ENCODE measurements around the gene NEBL.

NEBL gene

DNA sequence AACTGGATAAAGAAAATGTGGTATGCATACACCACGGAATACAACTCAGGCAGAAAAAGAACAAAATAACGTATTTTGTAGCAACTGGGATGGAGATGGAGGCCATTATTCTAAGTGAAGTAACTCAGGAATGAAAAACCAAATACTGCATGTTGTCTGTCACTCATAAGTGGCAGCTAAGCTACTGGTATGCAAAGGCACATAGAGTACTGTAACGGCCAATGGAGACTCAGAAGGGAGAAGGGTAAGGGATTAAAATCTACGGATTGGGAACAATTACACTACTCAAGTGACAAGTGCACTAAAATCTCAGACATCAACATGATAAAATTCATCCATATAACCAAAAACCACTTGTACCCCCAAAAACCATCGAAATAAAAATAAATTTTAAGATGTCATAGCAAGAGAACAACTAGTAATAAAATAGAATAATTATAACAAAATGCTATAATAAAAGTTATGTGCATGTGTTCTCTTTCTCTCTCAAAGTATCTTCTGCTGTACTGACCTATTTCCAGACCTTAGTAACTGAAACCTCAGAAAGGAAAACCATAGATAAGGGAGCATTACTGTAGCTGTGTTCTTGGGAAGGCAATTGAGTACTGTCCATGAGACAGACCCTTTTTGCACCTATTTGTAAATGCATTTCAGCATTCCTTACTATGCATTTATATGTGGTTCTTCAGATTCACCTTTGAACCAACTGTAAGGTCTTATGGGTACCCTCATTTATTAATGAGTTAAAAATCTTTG is 6.7 kb upstream of the NEBL start:
- no peak for DNase-seq

GRCh38 chr10:20901110-20901509 is 4.0 kb upstream of the NEBL start:
- no peak for DNase-seq

DNA sequence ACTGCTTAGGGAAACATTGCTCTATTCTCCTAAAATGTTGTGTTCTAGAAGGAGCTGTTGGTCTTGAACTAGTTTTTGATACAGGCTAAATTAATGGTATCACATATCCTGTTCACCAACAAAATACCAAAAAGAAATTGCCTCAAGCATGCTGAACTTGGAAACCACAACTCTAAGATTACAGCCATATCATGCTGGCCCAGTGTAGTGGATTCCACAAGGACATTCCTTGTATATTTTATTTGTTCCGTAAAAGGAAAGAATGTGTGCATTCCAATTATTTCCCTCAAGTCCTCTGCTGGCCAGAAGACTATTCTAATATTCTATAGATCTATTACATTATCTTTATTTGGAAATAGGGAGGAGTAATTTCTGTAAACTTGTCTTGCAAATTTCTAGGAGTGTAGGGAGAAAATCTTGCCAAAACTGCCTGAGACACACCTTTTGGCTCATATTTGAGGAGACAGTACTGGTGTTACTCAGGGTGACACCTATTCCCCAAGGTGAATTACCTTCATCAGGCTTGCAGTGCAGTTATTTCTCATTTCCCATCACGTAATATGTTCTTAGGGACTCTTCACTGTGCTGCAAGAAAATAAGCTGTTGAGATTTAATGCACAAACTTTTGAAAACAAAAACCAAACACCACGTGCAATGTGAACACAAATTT is 1.9 kb upstream of the NEBL start:
- no peak for DNase-seq

DNA sequence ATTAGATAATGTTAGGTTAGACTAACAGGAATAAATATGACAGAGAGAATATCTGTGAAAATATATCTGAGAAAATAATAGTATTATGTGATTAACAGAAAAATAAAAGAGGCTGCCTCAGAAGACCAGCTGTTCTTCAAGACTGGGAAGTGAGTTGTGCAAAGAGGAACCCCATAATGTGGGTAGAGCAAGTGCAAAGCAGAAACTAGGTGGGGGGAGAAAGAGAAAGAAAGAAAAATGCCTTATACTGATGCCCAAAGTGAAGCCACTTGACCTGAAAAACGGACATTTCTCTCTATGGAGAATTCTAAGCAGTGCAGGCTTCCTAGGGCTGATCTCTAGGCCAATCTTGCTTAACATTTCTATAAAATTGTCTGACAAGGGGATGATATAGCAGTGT is 3.8 kb downstream of the NEBL start:
- no peak for DNase-seq

DNA sequence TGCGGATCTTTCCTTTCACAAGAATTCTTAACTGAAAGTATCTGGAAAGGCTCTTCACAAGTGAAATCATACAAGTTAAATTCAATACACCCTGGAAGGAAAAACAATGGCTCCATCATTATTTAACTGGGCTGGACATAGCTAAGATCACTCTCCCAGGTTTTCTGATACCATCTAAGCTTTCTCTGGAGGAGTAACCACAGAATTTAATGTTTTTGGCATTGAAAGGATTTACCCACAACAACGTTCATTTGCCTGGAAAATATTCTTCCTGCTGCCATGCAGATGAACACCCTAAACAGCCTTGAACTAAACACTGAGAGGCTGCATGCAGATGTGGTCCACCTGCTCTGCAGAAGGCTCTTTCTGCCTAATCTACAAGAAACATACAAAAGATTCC is 4.3 kb downstream of the NEBL start:
- DNase-seq: no peak

DNA sequence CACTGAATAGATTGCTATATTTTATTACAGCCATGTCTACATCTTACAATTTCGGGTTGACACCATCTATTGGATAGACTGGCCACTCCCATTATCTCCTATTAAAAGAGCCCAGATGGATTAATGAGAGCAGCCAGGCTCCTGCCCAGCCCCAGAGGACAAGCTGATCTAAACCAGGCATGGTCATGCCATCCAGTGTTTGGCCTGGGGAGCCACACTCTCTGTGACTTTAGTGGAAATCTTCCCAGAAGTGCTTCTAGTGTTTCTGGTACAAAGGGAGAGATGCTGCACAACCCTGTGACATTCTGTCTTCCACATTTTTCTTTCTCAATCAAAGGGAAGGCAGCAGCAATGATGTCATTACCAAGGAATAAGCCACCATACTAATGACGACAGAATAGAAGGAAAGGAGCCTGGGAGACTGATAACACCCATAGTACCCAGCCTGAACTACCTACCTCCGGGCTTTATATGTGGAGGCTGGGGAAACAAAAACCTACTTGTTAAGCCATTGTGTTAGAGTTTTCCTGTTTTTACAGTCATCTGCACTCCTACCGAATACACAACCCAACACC is 5.0 kb downstream of the NEBL start:
- DNase-seq: no peak

GRCh38 chr10:20891338-20891714 is 5.8 kb downstream of the NEBL start:
- DNase-seq: no peak

DNA sequence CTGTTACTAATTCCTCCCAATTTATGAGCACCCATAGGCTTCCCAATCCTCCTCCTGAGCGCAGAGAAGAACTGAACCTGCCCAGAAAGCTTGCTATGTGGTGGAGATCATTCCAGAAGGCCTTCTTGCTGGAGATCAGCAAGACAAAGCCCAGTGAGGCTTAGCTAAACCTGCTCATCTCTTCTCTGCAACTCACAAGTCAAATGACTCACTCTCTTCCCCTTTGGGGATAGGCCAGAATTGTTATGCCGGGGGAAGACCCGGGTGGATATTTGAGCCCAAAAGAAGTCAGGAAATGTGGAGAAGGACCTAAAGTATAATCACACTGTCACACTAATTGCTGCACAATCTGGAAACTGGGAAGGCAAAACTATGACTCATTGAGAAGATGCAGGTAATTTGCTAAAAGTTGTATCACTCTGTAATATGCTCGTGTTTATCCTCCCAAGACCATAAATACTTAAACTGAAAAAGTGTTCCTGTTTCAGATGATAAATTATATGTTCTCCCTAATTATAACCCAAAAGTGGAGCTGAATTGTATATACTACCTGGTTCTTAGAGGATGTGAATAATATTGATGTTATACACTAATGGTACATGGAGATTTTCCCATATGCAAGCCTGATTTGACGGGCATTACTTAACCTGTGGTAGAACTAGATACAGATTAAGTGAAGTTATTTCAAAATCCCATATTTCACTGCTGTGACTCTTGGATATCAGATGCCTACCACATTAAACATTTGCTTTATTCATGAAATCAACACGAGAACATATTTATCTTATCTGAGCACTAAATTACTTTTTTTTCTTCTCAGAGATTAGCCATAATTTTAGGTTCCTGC is 6.4 kb downstream of the NEBL start:
- DNase-seq: no peak

- DNase-seq: no peak
Observed at GRCh38 chr10:20890009-20890408, 7.1 kb downstream of the NEBL start.

DNA sequence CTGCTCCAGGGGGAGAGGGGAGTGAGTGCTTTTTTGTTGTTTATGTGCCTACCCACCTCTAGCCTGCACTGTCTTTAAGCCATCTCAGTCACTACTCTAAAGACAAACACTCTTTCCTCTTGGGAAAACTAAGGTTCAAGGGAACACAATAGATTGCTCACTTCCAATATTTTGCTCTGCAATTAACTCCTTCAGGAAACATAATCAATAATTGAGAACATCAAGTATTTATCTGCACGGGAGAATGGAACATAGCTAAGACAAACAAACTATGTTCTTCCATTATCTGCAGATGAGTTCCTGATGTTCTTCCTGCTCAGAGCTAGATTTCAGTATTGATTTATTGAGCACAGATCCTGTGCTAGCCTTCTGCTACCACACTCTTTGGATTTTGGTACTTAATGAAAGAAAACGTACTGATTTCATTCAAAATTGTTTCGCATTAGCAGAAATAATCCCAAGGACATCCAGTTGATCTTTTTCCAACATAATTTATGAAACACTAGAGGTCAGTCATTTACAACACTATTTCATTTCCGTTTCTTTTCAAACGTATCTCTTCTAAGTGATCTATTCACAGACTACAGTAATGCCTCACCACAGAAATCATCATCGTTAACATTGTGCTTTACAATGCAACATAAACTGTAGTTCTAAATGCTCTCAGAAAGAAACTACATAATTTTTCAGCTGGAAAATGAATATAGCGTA is 8.3 kb downstream of the NEBL start:
- DNase-seq: no peak

GRCh38 chr10:20887706-20888555 is 9.2 kb downstream of the NEBL start:
- no peak for DNase-seq

- no peak for DNase-seq
Observed at GRCh38 chr10:20885678-20886077, 11.4 kb downstream of the NEBL start.

GRCh38 chr10:20883552-20883951 is 13.6 kb downstream of the NEBL start:
- DNase-seq: no peak

- DNase-seq: no peak
Observed at GRCh38 chr10:20882091-20882490, 15.0 kb downstream of the NEBL start.

DNA sequence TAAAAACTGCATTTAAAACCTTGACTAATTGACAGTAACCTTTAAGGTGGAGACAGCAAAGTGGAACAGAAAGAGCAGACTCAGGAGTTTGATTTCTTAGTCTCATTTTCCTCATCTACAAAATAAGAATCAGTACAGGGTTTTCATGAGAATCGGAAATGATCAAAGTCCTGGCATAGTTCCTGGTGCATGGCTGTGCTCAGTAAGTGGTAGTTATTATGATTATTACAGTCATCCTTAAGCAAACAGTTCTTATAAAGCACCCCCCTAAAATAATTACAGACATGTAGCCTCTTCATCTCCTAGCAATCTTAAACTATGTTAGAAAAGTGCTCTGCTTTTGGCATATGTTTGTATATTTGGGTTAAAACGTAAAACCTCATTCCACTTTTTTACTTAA is 18.0 kb downstream of the NEBL start:
- DNase-seq: no peak

DNA sequence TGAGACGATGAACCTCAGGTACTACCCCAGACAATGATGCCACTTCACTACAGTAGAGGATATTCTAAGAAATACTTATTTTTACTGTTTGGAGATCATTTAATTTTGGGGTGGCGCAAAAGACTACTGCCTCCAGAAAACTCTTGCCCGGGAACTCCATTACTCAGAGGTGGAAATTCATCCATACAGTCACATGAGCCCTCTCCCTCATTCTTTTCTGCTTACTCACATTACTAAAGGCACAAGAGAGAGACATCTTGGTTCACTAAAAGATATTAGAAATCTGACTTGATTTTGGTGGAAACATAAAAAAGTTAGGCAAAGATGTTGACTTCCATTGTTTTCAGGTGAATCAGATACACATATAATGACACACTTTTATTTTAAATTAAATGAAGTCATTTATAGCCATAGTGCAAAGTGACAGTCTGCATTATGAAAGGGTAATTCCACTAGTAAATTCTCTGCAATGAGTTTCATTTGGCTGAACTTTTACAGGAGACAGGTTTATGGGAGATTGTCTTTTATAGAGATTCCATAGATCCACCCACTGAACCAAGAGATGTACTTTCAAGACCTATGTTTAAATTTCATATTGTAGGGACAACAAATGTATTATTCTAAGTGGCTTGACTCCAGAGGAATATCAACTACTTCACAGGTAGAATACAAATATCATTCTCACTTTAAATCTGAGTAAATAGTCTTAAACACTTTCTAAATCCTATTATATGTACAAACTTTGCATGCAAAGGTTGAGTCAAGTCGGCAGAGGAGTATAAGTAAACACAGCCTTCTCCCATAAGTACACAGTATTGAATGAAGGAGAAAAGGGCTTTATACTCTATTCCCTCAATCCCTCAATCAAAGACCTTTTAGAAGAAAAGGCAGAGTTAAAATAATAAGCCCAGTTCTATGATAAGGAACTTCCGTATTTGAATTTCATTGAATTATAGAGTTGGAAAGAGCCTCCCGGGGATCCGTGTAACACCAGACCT is 18.8 kb downstream of the NEBL start:
- no peak for DNase-seq

DNA sequence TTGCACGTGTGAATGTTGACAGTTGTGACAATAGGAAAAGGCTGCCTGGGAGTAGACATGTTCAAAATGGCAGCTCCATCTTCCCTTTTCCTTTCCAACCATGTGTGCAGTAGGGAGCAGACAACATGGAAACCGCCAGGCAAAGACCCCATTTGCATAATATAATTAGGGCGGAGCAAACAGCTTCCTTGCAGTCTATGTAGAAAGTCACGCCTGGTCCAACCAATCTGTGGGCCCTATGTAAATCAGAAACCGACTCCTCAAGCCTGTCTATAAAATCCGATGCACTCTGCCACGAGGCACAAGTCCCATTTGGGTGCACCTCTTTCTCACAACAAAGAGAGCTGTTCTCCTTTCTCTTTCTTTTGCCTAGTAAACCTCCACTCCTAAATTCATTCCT is 19.6 kb downstream of the NEBL start:
- DNase-seq: no peak

- DNase-seq: no peak
Observed at GRCh38 chr10:20874261-20874660, 22.9 kb downstream of the NEBL start.

- no peak for DNase-seq
Observed at GRCh38 chr10:20871970-20872369, 25.1 kb downstream of the NEBL start.

GRCh38 chr10:20870834-20871233 is 26.3 kb downstream of the NEBL start:
- DNase-seq: no peak

DNA sequence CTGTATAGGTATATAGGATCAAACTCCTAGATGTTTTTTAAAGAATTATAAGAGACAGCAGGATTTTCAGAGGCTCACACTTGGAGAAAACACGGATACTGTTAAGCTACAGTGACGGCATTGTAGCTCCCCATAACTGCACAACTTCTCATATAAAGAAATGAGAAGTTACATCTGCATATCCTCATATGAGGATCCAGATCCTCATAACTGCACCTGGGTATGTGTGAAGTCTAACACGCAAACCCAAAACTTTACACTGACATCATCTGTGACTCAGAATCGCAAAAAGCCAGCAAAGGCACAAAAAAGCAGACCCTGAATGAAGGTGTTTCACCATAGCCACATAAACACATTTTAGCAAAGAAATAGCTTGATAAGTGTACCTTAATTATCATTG is 34.1 kb downstream of the NEBL start:
- no peak for DNase-seq

Data from GDM1 (cell line).